Stomach (tissue), 4 donors: ENCODE data around the gene CYP3A7.
"Not testable (repeated sequence)": the region's sequence is repeated elsewhere in the genome, so short reads cannot be mapped to it uniquely, and the experiment has no call there.

ENCODE experiments used
- CTCF ChIP-seq, 7 experiments: fragments of 450-650 bp in 4 of 7; fragments of 200-600 bp in 3 of 7; sonication (generic) in 3 of 7; IDR thresholded peaks; one replicate each; pipeline ENCODE4 v1.5.1; 2016 to 2019; ENCODE audit warnings: antibody characterized with exemption in 7 of 7, control low read depth in 2 of 7, mild to moderate bottlenecking in 1 of 7
- POLR2A ChIP-seq, 4 donors: fragments of 450-650 bp; IDR thresholded peaks; one replicate each; pipeline ENCODE4 v1.6.1; 2016; ENCODE audit warnings: antibody characterized with exemption in 4 of 4, control low read depth in 2 of 4, mild to moderate bottlenecking in 1 of 4, moderate library complexity in 1 of 4

GRCh38 chr7:99685871-99686608, 49.0 kb downstream of the CYP3A7 start:
- not testable (repeated sequence) for TF ChIP-seq CTCF, POLR2A (IDR thresholded peaks at IDR 0.05)
